GM19035 (cell line): ENCODE data around the gene PTPRU.
"Not testable (repeated sequence)": the region's sequence is repeated elsewhere in the genome, so short reads cannot be mapped to it uniquely, and the experiment has no call there.

Experiments
- ATAC-seq: cut with Tn5 transposase; IDR thresholded peaks from one replicate; pipeline ENCODE4 v1.9.1; 2021; ENCODE audit not compliant: unreplicated experiment

PTPRU gene

GRCh38 chr1:29314685-29315084, 78.4 kb downstream of the PTPRU start:
- not testable (repeated sequence) for ATAC-seq

- ATAC-seq: no peak
Measured at GRCh38 chr1:29315262-29315661, 78.9 kb downstream of the PTPRU start.

- ATAC-seq: no peak
Measured at GRCh38 chr1:29315876-29316275, 79.6 kb downstream of the PTPRU start.

GRCh38 chr1:29317063-29317915, 81.0 kb downstream of the PTPRU start:
- no peak for ATAC-seq

- no peak for ATAC-seq
Measured at GRCh38 chr1:29317916-29318530, 81.7 kb downstream of the PTPRU start.

- no peak for ATAC-seq
Measured at GRCh38 chr1:29318724-29319123, 82.4 kb downstream of the PTPRU start.

- no peak for ATAC-seq
Measured at GRCh38 chr1:29319300-29320110, 83.2 kb downstream of the PTPRU start.

GRCh38 chr1:29320156-29320940, 84.0 kb downstream of the PTPRU start:
- no peak for ATAC-seq

GRCh38 chr1:29321176-29321575, 84.9 kb downstream of the PTPRU start:
- ATAC-seq: no peak

GRCh38 chr1:29322147-29322694, 85.9 kb downstream of the PTPRU start:
- no peak for ATAC-seq

- ATAC-seq: no peak
Measured at GRCh38 chr1:29322861-29323585, 86.7 kb downstream of the PTPRU start.

GRCh38 chr1:29323636-29324035, 87.3 kb downstream of the PTPRU start:
- ATAC-seq: no peak

GRCh38 chr1:29324202-29324601, 87.9 kb downstream of the PTPRU start:
- no peak for ATAC-seq

GRCh38 chr1:29324771-29325351, 88.5 kb downstream of the PTPRU start:
- ATAC-seq: no peak

- no peak for ATAC-seq
Measured at GRCh38 chr1:29325675-29326074, 89.4 kb downstream of the PTPRU start.

GRCh38 chr1:29326123-29326522, 89.8 kb downstream of the PTPRU start:
- no peak for ATAC-seq

GRCh38 chr1:29327223-29327935, 91.1 kb downstream of the PTPRU start:
- ATAC-seq: no peak

- ATAC-seq: no peak
Measured at GRCh38 chr1:29329022-29329775, 92.9 kb downstream of the PTPRU start.
